Choroid plexus epithelial cell (primary cell): ENCODE results near the gene CAMK1D.

Experiments used
- DNase-seq: peaks from one replicate; pipeline ENCODE4 v3.0.0-alpha.2; 2010; ENCODE audit warnings: low read depth
- H3K4me3 ChIP-seq: 2 replicates; pipeline ENCODE4 v1.5.1; 2011; ENCODE audit warnings: low read depth, mild to moderate bottlenecking, control low read depth, low read length, moderate library complexity
- TF ChIP-seq, protein P1 (sequence below): conservative IDR thresholded peaks from 2 replicates; pipeline ENCODE4 v1.5.1; 2011; ENCODE audit warnings: low read depth, mild to moderate bottlenecking, control low read depth, inconsistent platforms, low read length, moderate library complexity

The CAMK1D gene

GRCh38 chr10:12501841-12502525, 152.6 kb downstream of the CAMK1D start:
- no peak overlapping the region for H3K4me3 ChIP-seq
- TF ChIP-seq, protein P1, sequence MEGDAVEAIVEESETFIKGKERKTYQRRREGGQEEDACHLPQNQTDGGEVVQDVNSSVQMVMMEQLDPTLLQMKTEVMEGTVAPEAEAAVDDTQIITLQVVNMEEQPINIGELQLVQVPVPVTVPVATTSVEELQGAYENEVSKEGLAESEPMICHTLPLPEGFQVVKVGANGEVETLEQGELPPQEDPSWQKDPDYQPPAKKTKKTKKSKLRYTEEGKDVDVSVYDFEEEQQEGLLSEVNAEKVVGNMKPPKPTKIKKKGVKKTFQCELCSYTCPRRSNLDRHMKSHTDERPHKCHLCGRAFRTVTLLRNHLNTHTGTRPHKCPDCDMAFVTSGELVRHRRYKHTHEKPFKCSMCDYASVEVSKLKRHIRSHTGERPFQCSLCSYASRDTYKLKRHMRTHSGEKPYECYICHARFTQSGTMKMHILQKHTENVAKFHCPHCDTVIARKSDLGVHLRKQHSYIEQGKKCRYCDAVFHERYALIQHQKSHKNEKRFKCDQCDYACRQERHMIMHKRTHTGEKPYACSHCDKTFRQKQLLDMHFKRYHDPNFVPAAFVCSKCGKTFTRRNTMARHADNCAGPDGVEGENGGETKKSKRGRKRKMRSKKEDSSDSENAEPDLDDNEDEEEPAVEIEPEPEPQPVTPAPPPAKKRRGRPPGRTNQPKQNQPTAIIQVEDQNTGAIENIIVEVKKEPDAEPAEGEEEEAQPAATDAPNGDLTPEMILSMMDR, result peak; percentile 21
- DNase-seq, result no peak

- no peak overlapping the region for H3K4me3 ChIP-seq
- DNase-seq, result no peak
- TF ChIP-seq, protein P1, result no peak
Observed at GRCh38 chr10:12502526-12503274, 153.4 kb downstream of the CAMK1D start.

DNA sequence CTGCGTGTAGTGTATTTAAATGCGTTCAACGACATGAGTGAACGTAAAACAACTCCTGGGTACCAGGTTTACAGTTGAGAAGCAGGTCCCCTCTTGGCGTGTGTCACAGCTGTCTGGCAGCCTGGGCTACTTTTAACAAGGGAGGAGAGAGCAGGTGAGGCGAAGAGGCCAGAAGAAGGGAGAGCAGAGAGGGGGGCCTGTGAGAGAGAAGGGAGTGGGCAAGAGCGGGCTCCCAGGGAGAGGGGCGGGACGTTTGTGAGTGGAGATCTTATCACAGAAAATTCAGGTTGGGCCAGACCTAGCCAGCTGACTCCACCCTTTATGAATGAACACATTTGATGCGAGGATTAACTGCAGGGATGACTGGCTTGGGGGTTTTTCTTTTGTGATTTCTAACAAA, 154.0 kb downstream of the CAMK1D start:
- no peak overlapping the region for H3K4me3 ChIP-seq
- TF ChIP-seq, protein P1, result no peak
- no peak for DNase-seq

DNA sequence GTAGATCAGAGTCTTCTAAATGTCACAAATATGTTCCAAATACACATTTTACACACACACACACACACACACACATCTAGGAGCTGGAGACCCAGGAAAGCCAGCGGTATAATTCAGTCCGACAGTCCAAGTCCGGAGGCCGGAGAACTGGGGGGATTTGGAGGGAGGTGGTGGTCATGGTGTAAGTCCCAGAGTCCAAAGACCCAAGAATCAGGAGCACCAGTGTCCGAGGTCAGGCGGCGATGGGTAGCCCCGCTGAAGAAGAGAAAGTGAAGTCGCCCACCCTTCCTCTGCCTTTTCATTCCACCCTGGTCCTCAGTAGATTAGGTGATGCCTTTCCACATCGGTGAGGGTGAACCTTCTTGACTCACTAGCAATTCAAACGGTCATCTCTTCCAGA, 154.8 kb downstream of the CAMK1D start:
- DNase-seq, result no peak
- TF ChIP-seq, protein P1, result no peak

DNA sequence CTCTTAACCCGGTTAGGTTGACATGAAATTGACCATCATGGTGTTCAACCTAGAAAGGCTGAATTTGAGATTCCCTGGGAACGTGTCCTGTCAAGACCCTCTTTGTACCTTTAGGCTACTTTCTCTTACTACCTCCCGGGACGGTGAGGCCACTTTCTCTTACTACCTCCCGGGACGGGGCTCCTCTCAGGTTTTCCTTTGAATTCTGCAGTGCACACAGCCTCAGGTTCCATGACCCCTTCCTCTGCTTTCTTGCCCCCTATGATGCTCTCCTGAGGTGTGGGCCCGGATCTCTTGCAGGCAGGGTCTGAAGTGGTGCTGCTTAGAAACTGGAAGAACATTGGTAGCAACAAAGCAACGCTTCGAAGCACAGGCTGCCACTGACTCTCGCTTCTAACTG, 155.3 kb downstream of the CAMK1D start:
- TF ChIP-seq, protein P1, result no peak
- H3K4me3 ChIP-seq, result no peak overlapping the region
- DNase-seq, result no peak

More for the DNA sequence above, 154.8 kb downstream of the CAMK1D start:
- no peak overlapping the region for H3K4me3 ChIP-seq

DNA sequence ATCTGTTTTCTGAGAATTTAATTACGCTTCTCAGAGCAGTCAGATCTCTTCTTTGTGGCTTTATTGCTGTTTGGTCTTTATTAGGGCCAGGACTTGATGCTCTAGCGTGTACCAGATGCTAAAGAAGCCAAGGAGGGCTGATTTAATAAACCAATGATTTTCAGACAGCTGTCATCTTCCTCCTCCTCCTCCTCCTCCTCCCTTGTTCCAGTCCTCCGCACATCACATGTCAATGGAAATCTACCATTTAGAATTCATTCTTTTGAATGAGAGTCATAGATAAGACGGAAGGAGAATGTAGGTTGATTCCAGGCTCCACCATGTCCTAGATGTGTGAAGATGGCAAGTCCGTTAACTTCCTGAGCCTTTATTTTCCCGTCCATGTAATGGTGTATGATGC, 156.3 kb downstream of the CAMK1D start:
- no peak for DNase-seq
- TF ChIP-seq, protein P1, result no peak
- no peak overlapping the region for H3K4me3 ChIP-seq
